ENCODE measurements around the gene GFOD2.

Gene GFOD2

GRCh38 chr16:67668495-67669157 is 50.5 kb downstream of the GFOD2 start:
- DNase-seq: no peak

DNA sequence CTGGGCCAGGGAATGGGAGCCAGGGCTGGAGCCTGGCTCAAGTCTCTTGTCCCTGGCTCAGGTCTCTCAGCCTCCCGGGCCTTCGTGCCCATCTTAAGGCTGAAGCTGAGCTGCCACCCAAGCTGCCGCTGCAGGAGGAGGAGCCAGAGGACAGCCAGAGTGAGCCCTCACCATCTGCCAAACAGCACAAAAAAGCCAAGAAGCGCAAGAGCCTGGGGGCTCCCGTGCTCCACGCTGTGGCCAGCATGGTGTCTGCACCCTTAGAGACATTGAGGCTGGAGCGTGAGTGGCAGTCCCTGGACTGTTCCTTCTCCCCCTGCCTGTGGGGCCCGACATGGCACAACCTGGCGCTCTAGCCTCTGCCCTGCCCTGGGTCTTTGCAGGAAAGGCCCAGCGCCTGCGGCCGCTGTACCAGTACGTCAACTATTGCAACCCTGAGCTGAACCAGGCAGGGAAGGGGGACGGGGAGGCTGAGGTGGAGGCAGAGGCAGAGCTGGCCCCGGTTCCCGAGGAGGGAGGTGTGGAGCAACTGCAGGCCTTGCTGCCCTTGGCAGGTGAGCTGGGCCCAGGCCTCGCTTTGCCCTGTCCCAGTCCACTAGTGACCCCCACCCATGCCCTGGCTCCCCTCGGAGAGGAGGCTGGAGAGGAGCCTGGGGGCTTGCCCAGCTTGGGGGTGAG is 51.2 kb downstream of the GFOD2 start:
- peak; percentile 97 for DNase-seq

DNA sequence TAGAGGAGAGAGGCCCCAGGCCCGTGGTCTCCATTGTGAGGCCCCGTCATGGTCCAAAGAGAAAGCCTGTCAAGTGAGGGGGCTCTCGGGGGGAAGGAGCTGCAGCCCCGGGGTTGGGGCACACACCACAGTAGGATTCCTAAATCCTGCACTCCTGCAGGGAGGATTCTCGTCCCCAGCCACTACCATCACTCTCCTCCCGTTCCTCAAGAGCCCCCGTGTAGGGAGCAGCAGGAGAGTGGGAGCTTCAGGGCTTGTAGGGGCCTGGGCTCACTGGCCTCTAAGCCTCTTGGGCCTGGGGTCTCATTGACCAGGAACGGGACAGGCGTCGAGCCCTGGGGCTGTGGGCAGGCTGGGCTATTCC is 51.7 kb downstream of the GFOD2 start:
- no peak for DNase-seq

GRCh38 chr16:67666559-67667452 is 52.3 kb downstream of the GFOD2 start, which contains the start of the genes C16orf86 and ENKD1:
Gene C16orf86, plus strand, starts transcription at chr16:67666814. Its CDS starts 157 bp downstream, at chr16:67666971.
Gene ENKD1, minus strand, starts transcription at chr16:67666750. Its CDS starts 308 bp downstream, at chr16:67666442.
- DNase-seq: peak; percentile 94

GRCh38 chr16:67666032-67666551 is 53.0 kb downstream of the GFOD2 start:
- DNase-seq: peak; percentile 68

GRCh38 chr16:67665598-67665997 is 53.5 kb downstream of the GFOD2 start:
- no peak for DNase-seq

- no peak for DNase-seq
These were observed 54.2 kb downstream of the GFOD2 start for GRCh38 chr16:67664871-67665270.

- DNase-seq: no peak
These were observed 54.9 kb downstream of the GFOD2 start for GRCh38 chr16:67664258-67664657.

DNA sequence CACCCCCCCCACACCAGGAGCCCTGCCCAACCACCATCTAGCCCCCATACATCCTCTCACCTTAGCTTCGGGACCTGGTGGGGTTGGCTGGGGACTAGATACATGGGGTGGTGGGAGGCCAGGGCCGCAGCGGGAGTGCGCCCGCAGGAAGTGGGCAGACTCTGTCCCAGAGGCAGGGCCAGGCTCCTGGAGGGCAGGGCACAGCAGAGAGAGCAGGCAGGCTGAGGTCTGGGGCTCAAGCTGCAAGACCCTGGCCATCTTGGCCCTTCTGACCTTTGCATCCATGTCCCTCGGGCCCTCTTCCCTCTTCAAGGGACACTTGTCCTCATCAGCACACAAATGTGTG is 55.3 kb downstream of the GFOD2 start:
- no peak for DNase-seq

DNA sequence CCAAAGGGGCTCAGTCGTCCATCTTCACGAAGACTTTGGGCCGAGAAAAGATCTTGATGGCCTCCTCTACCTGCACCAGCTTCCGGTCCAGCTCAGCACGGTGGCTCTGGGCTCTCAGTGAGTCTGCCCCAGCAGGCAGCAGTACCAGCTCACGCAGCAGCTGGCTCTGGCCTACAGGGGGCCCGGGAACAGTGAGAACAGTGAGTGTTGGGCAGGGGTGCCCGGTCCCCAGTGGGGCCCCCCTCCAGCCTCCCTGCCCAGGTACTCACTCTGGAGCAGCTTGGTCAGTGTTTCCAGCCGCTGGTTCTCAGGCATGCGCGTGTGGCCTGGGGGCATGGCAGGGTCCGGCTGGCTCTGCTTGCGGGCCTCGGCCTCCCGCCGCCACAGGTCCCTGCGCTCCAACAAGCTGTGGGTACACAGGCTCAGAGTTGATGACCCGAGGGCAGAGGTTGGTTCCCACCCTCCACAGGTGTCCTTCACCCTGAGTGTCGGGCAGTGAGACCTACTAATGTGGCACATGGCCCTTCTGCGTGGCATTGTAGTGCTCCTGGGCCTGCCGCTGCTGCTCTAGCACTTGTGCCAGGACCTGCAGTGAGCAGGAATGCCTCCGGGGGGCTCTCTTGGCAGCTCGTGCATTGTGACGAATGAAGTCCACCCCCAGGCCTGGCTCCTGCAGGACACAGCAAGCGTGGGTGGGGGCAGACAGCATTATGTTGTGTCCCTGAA is 55.8 kb downstream of the GFOD2 start:
- peak; percentile 73 for DNase-seq

- DNase-seq: no peak
These were observed 56.5 kb downstream of the GFOD2 start for GRCh38 chr16:67662653-67663010.

DNA sequence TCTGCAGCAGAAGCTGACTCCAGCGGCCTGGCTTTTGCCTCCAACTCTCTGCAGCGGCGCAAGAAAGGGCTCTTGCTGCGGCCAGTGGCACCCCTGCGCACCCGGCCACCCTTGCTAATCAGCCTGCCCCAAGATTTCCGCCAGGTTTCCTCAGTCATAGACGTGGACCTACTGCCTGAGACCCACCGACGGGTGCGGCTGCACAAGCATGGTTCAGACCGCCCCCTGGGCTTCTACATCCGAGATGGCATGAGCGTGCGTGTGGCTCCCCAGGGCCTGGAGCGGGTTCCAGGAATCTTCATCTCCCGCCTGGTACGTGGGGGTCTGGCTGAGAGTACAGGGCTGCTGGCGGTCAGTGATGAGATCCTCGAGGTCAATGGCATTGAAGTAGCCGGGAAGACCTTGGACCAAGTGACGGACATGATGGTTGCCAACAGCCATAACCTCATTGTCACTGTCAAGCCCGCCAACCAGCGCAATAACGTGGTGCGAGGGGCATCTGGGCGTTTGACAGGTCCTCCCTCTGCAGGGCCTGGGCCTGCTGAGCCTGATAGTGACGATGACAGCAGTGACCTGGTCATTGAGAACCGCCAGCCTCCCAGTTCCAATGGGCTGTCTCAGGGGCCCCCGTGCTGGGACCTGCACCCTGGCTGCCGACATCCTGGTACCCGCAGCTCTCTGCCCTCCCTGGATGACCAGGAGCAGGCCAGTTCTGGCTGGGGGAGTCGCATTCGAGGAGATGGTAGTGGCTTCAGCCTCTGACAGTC is 57.0 kb downstream of the GFOD2 start:
- no peak for DNase-seq

DNA sequence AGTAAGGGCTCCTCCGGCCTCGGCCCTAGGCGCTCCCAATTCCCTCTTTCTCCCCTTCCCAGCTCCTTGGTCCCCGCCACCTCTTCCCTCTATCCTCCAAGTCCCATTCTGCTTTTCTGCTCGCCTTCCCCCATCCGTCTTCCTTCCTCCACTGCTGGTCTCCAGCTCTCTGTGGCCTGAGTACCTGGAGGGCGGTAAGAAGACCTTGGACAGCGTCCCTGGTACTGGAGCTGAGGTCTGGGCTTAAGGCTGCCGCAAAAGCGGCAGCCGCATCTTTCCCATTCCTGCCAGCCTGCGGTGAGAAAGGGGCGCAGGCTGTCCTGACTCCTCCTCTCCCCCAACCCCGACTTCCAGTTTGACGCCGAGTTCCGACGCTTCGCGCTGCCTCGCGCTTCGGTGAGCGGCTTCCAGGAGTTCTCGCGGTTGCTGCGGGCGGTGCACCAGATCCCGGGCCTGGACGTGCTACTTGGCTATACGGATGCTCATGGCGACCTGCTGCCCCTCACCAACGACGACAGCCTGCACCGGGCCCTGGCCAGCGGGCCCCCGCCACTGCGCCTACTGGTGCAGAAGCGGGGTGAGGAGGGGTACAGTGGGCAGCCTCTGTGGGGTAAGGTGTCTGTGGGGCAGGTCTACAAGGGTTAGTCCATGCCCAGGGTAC is 57.9 kb downstream of the GFOD2 start:
- peak; percentile 86 for DNase-seq

GRCh38 chr16:67660564-67661028 is 58.5 kb downstream of the GFOD2 start, which contains the start of gene PARD6A:
Gene PARD6A, plus strand, starts transcription at chr16:67660960. Its CDS starts 79 bp downstream, at chr16:67661039.
- peak; percentile 94 for DNase-seq

DNA sequence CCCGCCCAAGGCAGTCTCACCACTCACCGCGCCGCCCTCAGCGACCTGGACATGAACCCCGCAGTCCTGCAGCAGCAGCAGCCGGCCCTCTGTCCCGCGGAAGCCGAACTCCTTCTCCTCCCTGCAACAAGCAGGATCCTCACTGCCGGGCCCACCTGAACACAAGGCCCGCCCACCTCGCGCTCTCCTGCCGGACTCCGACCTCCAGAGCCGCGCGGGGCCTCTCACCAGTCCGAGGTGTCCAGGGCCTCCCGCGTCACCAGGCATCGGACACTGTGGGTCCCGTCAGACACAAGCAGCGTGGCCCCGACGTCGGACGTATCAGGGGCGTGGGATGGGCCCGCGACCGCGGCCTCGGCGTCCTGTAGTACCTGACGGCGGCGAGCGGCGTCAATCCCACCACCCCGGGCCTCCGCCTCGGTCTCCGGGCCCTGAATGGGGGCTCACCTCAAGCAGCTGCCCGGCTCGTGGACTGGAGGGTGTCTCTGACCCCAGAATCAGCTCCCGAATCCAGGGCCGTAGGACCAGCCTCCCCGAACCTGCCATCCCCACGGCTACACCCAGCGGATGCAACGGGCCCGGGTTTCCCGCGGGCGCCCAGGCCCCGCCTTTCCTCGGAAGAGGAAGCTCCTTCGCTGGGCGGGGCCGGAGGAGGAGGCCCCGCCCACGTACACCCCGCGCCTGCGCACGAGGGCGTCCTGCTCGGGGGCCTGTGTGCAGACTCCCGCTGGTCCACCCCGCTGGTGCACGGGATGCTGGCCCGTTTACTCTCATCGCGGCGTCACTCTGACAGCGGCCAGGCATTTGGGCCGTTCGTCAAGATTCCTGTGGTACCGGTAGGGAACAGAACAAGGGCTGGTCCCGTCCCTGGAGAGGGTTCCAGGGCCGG is 59.2 kb downstream of the GFOD2 start, which contains the start of gene ACD:
TSS of gene ACD (minus strand) at position 586 of the 889 bp plus-strand sequence. CDS start at position 546, 40 bp downstream.
- DNase-seq: peak; percentile 95

DNA sequence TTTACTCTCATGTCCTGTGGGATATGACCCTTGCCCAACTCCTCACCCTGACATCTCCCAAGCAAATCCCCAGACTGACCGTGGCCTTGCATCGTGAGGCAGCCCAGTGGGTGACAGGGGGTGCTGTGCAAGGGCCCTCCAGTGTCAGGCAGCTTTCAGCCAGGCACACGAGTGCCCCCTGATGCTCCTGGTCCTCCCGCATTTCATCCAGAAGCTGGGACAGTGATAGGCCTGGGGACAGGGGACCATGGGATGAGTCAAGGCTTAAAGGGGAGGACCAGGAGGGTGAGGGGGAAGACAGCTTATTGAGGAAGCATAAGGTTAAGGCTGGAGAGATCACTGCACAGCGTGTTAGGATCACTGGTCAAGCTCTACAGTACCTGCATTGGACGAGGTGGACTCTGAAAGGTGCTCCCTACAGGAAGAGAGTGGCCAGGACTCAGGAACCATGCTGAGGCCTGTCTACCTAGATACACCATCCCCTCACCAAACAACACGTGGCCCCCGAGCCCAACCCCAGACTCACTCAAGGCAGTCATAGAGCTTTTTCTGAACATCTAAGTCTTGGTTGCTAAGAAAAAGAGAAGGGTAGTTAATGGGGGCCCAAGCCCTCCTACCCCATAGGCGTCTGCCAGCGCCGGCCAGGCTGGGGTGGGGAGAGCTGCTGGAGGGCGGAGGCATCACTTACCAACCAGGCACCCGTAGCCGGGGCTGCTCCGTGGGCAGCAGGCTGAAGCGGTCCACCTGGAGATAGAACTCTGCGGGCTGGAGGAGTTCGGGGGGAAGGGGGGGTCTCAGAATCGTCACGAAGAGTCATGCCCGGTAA is 60.1 kb downstream of the GFOD2 start:
- no peak for DNase-seq

DNA sequence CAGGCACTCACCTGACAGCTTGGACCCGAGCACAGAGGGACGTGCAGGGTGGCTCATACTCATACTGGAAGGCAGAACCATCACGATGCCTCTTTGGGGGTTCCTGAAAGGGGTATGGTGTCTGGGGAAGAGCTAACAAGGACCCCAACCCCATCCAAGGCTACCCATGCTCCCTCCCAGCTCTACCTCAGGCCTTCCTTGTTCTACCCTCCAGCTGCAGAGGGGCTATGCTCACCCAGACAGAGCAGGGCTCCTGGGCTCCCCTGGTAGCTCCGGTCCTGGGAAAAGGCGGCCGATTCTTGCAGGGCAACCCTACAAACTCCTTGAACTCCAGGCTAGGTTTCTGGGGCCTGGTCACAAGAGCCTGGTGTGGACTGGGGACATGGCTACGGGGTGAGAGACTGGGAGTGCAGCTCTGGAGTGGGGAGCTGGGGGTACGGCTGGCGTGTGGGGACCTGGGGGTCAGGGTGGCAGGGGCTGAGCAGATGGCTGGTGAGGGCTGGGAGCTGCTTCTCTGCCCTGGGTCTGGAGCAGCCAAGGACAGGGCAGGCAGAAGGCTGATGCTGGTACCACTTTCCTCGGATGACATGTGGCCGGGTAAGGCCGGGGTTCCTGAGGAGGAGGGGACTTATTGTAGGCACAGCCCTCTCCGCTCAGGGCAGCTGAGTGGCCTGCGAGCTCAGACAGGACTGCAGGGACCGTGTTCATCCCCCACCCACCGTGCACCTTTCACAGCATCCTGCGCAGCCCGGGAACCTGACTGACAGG is 61.2 kb downstream of the GFOD2 start:
- DNase-seq: no peak

GRCh38 chr16:67657017-67657608 is 62.0 kb downstream of the GFOD2 start:
- DNase-seq: no peak
